ENCODE results near the gene NEU3.
"Not testable (repeated sequence)": the region's sequence is repeated elsewhere in the genome, so short reads cannot be mapped to it uniquely, and the experiment has no call there.

The NEU3 gene

GRCh38 chr11:75041263-75041662, 52.5 kb downstream of the NEU3 start:
- Histone ChIP-seq H3K79me2 (ENCODE audit: insufficient read depth, low read depth) (no peaks in the 10 kb centered on the region), H3K4me2 (no peak overlapping the region), H3K9ac (no peak overlapping the region), H3K4me1 (ENCODE audit: low read depth, poor library complexity, severe bottlenecking) (no peaks in the 10 kb centered on the region), H3K4me3 (IDR thresholded peaks at IDR 0.05; ENCODE audit: insufficient read depth, low read depth, low read length) (no peak overlapping the region), H3K36me3 (ENCODE audit: insufficient read depth) (no peaks in the 10 kb centered on the region), H3K27ac (no peak overlapping the region), H4K20me1 (ENCODE audit: insufficient read depth) (no peaks in the 10 kb centered on the region), H3K27me3 (ENCODE audit: insufficient read depth, low read depth) (no peaks in the 10 kb centered on the region), H2AFZ (ENCODE audit: low read depth) (no peak overlapping the region)
- TF ChIP-seq, protein P1, sequence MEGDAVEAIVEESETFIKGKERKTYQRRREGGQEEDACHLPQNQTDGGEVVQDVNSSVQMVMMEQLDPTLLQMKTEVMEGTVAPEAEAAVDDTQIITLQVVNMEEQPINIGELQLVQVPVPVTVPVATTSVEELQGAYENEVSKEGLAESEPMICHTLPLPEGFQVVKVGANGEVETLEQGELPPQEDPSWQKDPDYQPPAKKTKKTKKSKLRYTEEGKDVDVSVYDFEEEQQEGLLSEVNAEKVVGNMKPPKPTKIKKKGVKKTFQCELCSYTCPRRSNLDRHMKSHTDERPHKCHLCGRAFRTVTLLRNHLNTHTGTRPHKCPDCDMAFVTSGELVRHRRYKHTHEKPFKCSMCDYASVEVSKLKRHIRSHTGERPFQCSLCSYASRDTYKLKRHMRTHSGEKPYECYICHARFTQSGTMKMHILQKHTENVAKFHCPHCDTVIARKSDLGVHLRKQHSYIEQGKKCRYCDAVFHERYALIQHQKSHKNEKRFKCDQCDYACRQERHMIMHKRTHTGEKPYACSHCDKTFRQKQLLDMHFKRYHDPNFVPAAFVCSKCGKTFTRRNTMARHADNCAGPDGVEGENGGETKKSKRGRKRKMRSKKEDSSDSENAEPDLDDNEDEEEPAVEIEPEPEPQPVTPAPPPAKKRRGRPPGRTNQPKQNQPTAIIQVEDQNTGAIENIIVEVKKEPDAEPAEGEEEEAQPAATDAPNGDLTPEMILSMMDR (conservative IDR thresholded peaks at IDR 0.05; ENCODE audit: low read depth, low read length), result no peak

- not testable (repeated sequence) for H3K9ac ChIP-seq; H3K79me2 ChIP-seq (ENCODE audit: insufficient read depth, low read depth); H3K36me3 ChIP-seq (ENCODE audit: insufficient read depth); H3K27ac ChIP-seq; H3K4me3 ChIP-seq (IDR thresholded peaks at IDR 0.05; ENCODE audit: insufficient read depth, low read depth, low read length); H3K4me2 ChIP-seq; H4K20me1 ChIP-seq (ENCODE audit: insufficient read depth); H2AFZ ChIP-seq (ENCODE audit: low read depth); H3K27me3 ChIP-seq (ENCODE audit: insufficient read depth, low read depth); H3K4me1 ChIP-seq (ENCODE audit: low read depth, poor library complexity, severe bottlenecking)
Observed at GRCh38 chr11:75041821-75042220, 53.1 kb downstream of the NEU3 start.

GRCh38 chr11:75044381-75045170, 55.8 kb downstream of the NEU3 start:
- H3K27me3 ChIP-seq (ENCODE audit: insufficient read depth, low read depth); H3K27ac ChIP-seq; H3K9ac ChIP-seq; H4K20me1 ChIP-seq (ENCODE audit: insufficient read depth); H3K79me2 ChIP-seq (ENCODE audit: insufficient read depth, low read depth); H2AFZ ChIP-seq (ENCODE audit: low read depth); H3K4me1 ChIP-seq (ENCODE audit: low read depth, poor library complexity, severe bottlenecking); H3K4me2 ChIP-seq; H3K4me3 ChIP-seq (IDR thresholded peaks at IDR 0.05; ENCODE audit: insufficient read depth, low read depth, low read length); H3K36me3 ChIP-seq (ENCODE audit: insufficient read depth): not testable (repeated sequence)

DNA sequence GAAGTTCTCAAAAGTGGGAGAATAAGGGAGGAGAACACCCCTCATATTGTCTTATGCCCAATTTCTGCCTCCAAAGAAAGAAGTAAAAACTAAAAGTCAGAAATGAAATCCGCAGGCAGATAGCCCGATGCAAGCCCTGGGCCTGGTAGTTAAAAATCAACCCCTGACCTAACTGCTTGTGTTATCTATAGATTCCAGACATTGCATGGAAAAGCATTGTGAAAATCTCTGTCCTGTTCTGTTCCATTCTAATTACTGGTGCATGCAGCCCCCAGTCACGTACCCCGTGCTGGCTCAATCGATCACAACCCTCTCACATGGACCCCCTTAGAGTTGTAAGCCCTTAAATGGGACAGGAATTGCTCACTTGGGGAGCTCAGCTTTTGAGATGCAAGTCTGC, 57.9 kb downstream of the NEU3 start:
- H3K27ac ChIP-seq; H2AFZ ChIP-seq (ENCODE audit: low read depth); H3K4me1 ChIP-seq (ENCODE audit: low read depth, poor library complexity, severe bottlenecking); H4K20me1 ChIP-seq (ENCODE audit: insufficient read depth); H3K4me3 ChIP-seq (IDR thresholded peaks at IDR 0.05; ENCODE audit: insufficient read depth, low read depth, low read length); H3K79me2 ChIP-seq (ENCODE audit: insufficient read depth, low read depth); H3K4me2 ChIP-seq; H3K27me3 ChIP-seq (ENCODE audit: insufficient read depth, low read depth); H3K36me3 ChIP-seq (ENCODE audit: insufficient read depth); H3K9ac ChIP-seq: not testable (repeated sequence)

DNA sequence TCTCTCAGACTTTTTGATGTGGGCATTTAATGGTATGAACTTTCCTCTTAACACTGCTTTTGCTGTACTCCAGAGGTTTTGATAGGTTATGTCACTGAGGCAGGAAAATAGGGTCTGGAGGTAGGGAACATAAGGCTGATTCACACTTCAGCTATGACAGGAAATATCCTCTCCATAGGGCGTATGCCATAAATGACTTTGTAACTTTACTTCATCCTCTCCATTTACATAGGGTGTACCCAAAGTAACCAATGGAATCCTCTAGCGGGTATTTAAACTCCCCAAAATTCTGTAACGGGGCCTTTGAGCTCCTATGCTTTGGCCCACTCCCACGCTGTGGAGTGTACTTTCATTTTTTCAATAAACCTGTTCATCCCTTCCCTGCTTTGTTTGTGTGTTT, 58.5 kb downstream of the NEU3 start:
- H3K27me3 ChIP-seq (ENCODE audit: insufficient read depth, low read depth), result no peaks in the 10 kb centered on the region
- no peaks in the 10 kb centered on the region for H3K4me1 ChIP-seq (ENCODE audit: low read depth, poor library complexity, severe bottlenecking)

DNA sequence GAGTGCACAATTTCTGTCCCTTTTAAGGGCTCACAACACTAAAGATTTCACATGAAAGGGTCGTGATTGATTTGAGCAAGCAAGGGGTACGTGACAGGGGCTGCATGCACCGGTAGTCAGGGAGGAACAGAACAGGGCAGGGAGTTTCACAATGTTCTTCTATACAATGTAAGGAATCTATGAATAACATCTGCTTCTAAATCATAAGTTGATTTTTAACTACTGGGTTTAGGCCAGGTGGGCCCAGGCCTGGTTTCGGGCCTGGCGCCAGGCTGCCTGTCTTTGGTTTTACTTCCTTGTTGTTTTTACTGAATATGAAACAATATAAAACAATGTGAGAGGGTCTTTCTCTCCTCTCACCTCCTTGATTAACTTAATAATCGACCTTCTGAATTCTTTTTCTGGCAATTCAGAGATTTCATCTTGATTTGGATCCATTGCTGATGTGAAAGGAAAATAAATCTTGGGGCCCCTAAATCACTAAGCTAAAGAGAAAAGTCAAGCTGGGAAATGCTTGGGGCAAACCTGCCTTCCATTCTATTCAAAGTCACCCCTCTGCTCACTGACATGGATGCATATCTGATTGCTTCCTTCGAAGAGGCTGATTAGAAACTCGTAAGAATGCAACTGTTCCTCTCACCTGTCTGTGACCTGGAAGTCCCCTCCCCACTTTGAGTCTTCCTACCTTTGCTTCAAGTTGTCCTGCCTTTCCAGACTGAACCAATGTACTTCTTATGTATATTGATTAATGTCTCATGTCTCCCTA, 61.0 kb downstream of the NEU3 start:
- not testable (repeated sequence) for H4K20me1 ChIP-seq (ENCODE audit: insufficient read depth); H3K27ac ChIP-seq; H3K27me3 ChIP-seq (ENCODE audit: insufficient read depth, low read depth); H2AFZ ChIP-seq (ENCODE audit: low read depth); H3K36me3 ChIP-seq (ENCODE audit: insufficient read depth); H3K4me3 ChIP-seq (IDR thresholded peaks at IDR 0.05; ENCODE audit: insufficient read depth, low read depth, low read length); H3K4me1 ChIP-seq (ENCODE audit: low read depth, poor library complexity, severe bottlenecking); H3K79me2 ChIP-seq (ENCODE audit: insufficient read depth, low read depth); H3K4me2 ChIP-seq; H3K9ac ChIP-seq

More for the DNA sequence above, 58.5 kb downstream of the NEU3 start:
- H3K4me2 ChIP-seq, result no peak overlapping the region
- no peak overlapping the region for H3K9ac ChIP-seq
- no peaks in the 10 kb centered on the region for H3K79me2 ChIP-seq (ENCODE audit: insufficient read depth, low read depth)
- no peaks in the 10 kb centered on the region for H4K20me1 ChIP-seq (ENCODE audit: insufficient read depth)
- no peak overlapping the region for H3K4me3 ChIP-seq (IDR thresholded peaks at IDR 0.05; ENCODE audit: insufficient read depth, low read depth, low read length)
- H3K36me3 ChIP-seq (ENCODE audit: insufficient read depth), result no peaks in the 10 kb centered on the region
- TF ChIP-seq, protein P1 (conservative IDR thresholded peaks at IDR 0.05; ENCODE audit: low read depth, low read length), result no peak
- H3K27ac ChIP-seq, result no peak overlapping the region
- no peak overlapping the region for H2AFZ ChIP-seq (ENCODE audit: low read depth)

Measured in KMS-11 (cell line).